ENCODE measurements around the gene RELT.

RELT gene

GRCh38 chr11:73374151-73374550, 2.0 kb upstream of the RELT start:
- in situ Hi-C loops (cut with MboI; ENCODE audit: low sequenced_read_pairs), result no loop called here

GRCh38 chr11:73375830-73376159, 404 bp upstream of the RELT start:
- in situ Hi-C loops (cut with MboI; ENCODE audit: low sequenced_read_pairs), result no loop called here

- in situ Hi-C loops (cut with MboI; ENCODE audit: low sequenced_read_pairs), result no loop called here
These were observed 817 bp downstream of the RELT start for GRCh38 chr11:73376803-73377629.

GRCh38 chr11:73379189-73379880, 3.1 kb downstream of the RELT start:
- in situ Hi-C loops (cut with MboI; ENCODE audit: low sequenced_read_pairs), result no loop called here

- in situ Hi-C loops (cut with MboI; ENCODE audit: low sequenced_read_pairs), result no loop called here
These were observed 4.1 kb downstream of the RELT start for GRCh38 chr11:73380331-73380730.

GRCh38 chr11:73380897-73381410, 4.8 kb downstream of the RELT start:
- in situ Hi-C loops (cut with MboI; ENCODE audit: low sequenced_read_pairs), result no loop called here

GRCh38 chr11:73381589-73381988, 5.4 kb downstream of the RELT start:
- in situ Hi-C loops (cut with MboI; ENCODE audit: low sequenced_read_pairs), result no loop called here

- in situ Hi-C loops (cut with MboI; ENCODE audit: low sequenced_read_pairs), result no loop called here
These were observed 6.0 kb downstream of the RELT start for GRCh38 chr11:73382183-73382582.

GRCh38 chr11:73382747-73383146, 6.5 kb downstream of the RELT start:
- in situ Hi-C loops (cut with MboI; ENCODE audit: low sequenced_read_pairs), result no loop called here

GRCh38 chr11:73383249-73384124, 7.3 kb downstream of the RELT start:
- in situ Hi-C loops (cut with MboI; ENCODE audit: low sequenced_read_pairs), result no loop called here

GRCh38 chr11:73384125-73384441, 7.9 kb downstream of the RELT start:
- in situ Hi-C loops (cut with MboI; ENCODE audit: low sequenced_read_pairs), result no loop called here

GRCh38 chr11:73384531-73384871, 8.3 kb downstream of the RELT start:
- in situ Hi-C loops (cut with MboI; ENCODE audit: low sequenced_read_pairs), result no loop called here

GRCh38 chr11:73384872-73385689, 8.9 kb downstream of the RELT start:
- in situ Hi-C loops (cut with MboI; ENCODE audit: low sequenced_read_pairs), result no loop called here

- in situ Hi-C loops (cut with MboI; ENCODE audit: low sequenced_read_pairs), result no loop called here
These were observed 9.8 kb downstream of the RELT start for GRCh38 chr11:73386016-73386415.

- in situ Hi-C loops (cut with MboI; ENCODE audit: low sequenced_read_pairs), result no loop called here
These were observed 10.3 kb downstream of the RELT start for GRCh38 chr11:73386546-73386945.

- in situ Hi-C loops (cut with MboI; ENCODE audit: low sequenced_read_pairs), result no loop called here
These were observed 11.5 kb downstream of the RELT start for GRCh38 chr11:73387594-73388264.

GRCh38 chr11:73388265-73389133, 12.3 kb downstream of the RELT start:
- in situ Hi-C loops (cut with MboI; ENCODE audit: low sequenced_read_pairs), result no loop called here

- in situ Hi-C loops (cut with MboI; ENCODE audit: low sequenced_read_pairs), result no loop called here
These were observed 12.9 kb downstream of the RELT start for GRCh38 chr11:73389134-73389525.

- in situ Hi-C loops (cut with MboI; ENCODE audit: low sequenced_read_pairs), result loop anchor here (10.0 kb wide), 1 partner anchor 95 kb away; no protein-coding TSS in a partner anchor
These were observed 13.7 kb downstream of the RELT start for GRCh38 chr11:73389916-73390315.
